Activated CD4-positive, alpha-beta memory T cell treated with anti-CD3 and anti-CD28 coated beads for 36 hours (primary cell): Measurements from ENCODE around the gene DNAJB6. TPM values are rescaled to one million over a fixed set of nuclear protein-coding genes. Genes with fewer than 3 reads are reported as not detected.

Experiments used
- CTCF ChIA-PET: fragments of 350-600 bp; sonication (Branson Sonifier 250); formaldehyde crosslinking; loops from one replicate; lab custom pipeline; 2021; ENCODE audit warnings: antibody characterized with exemption, inconsistent platforms; lab: Charles Lee
- POLR2A ChIA-PET: fragments of 350-600 bp; sonication (Branson Sonifier 250); formaldehyde crosslinking; loops from one replicate; lab custom pipeline; 2021; ENCODE audit warnings: antibody characterized with exemption; lab: Charles Lee
- DNase-seq: peaks from one replicate; pipeline ENCODE4 v3.0.0-alpha.2; 2020
- H3K27ac Mint-ChIP-seq: one replicate; pipeline ENCODE4 v1.8.0; 2021; ENCODE audit warnings: mixed read lengths
- H3K27me3 Mint-ChIP-seq: one replicate; pipeline ENCODE4 v1.8.0; 2021; ENCODE audit warnings: mixed read lengths
- H3K36me3 Mint-ChIP-seq: one replicate; pipeline ENCODE4 v1.8.0; 2021; ENCODE audit warnings: mixed read lengths
- H3K4me1 Mint-ChIP-seq: one replicate; pipeline ENCODE4 v1.8.0; 2021; ENCODE audit warnings: low read depth, mixed read lengths
- H3K4me3 Mint-ChIP-seq: one replicate; pipeline ENCODE4 v1.8.0; 2021; ENCODE audit warnings: mild to moderate bottlenecking, mixed read lengths
- H3K9me3 Mint-ChIP-seq: one replicate; pipeline ENCODE4 v1.8.0; 2021; ENCODE audit warnings: mixed read lengths
- intact Hi-C: fragments of 100-400 bp; cut with micrococcal nuclease; formaldehyde crosslinking; loops from one replicate; pipeline ENCODE4 v1.15.1; 2023
- total RNA-seq, 2 experiments: library from RNA; stranded (reverse); gene quantifications; one replicate each; pipeline ENCODE4 v1.2.3, GENCODE V29; 2021

The DNAJB6 gene
- total RNA-seq, 2 experiments from 2014 or later, result 90.7 to 97.2 TPM

- Mint-ChIP-seq H3K27me3 (no peaks in the 10 kb centered on the region), H3K27ac (no peak overlapping the region), H3K4me3 (no peak overlapping the region), H3K4me1 (peaks cover 32% of the 10 kb centered on the region), H3K36me3 (peaks cover 13% of the 10 kb centered on the region), H3K9me3 (no peaks in the 10 kb centered on the region)
- ChIA-PET POLR2A (no interaction called here), CTCF (no interaction called here)
- intact Hi-C loops, result no loop called here
- DNase-seq, result no peak
These were observed 55.6 kb downstream of the DNAJB6 start for GRCh38 chr7:157392256-157393037.

GRCh38 chr7:157394246-157395191 is 57.7 kb downstream of the DNAJB6 start:
- no peak for DNase-seq
- ChIA-PET CTCF (interaction anchor here (1.8 kb wide), 1 partner anchor 8 kb away, joined by 6 read pairs; no protein-coding TSS in a partner anchor), POLR2A (no interaction called here)
- Mint-ChIP-seq H3K27me3 (no peaks in the 10 kb centered on the region), H3K27ac (no peak overlapping the region), H3K4me3 (no peak overlapping the region), H3K9me3 (no peaks in the 10 kb centered on the region), H3K4me1 (peaks cover 23% of the 10 kb centered on the region), H3K36me3 (peaks cover 7% of the 10 kb centered on the region)
- intact Hi-C loops, result no loop called here

GRCh38 chr7:157395206-157395605 is 58.4 kb downstream of the DNAJB6 start:
- Mint-ChIP-seq H3K4me1 (peaks cover 16% of the 10 kb centered on the region), H3K27me3 (no peaks in the 10 kb centered on the region), H3K27ac (no peak overlapping the region), H3K36me3 (peaks cover 6% of the 10 kb centered on the region), H3K9me3 (no peaks in the 10 kb centered on the region), H3K4me3 (no peak overlapping the region)
- DNase-seq, result no peak
- intact Hi-C loops, result no loop called here
- CTCF ChIA-PET, result interaction anchor here (1.8 kb wide), 1 partner anchor 8 kb away, joined by 6 read pairs; no protein-coding TSS in a partner anchor
- POLR2A ChIA-PET, result no interaction called here

GRCh38 chr7:157396316-157397035 is 59.7 kb downstream of the DNAJB6 start:
- H3K9me3 Mint-ChIP-seq, result no peaks in the 10 kb centered on the region
- peaks cover 9% of the 10 kb centered on the region for H3K4me1 Mint-ChIP-seq
- DNase-seq, result no peak
- no peaks in the 10 kb centered on the region for H3K27me3 Mint-ChIP-seq
- intact Hi-C loops, result no loop called here
- ChIA-PET CTCF (interaction anchor here (0.7 to 1.8 kb wide), 3 partner anchors 10 to 62 kb away, joined by 3 to 6 read pairs (median 3); no protein-coding TSS in a partner anchor), POLR2A (no interaction called here)
- H3K27ac Mint-ChIP-seq, result no peak overlapping the region
- no peak overlapping the region for H3K4me3 Mint-ChIP-seq
- peaks cover 14% of the 10 kb centered on the region for H3K36me3 Mint-ChIP-seq

GRCh38 chr7:157397036-157397720 is 60.4 kb downstream of the DNAJB6 start:
- Mint-ChIP-seq H3K4me1 (peaks cover 7% of the 10 kb centered on the region), H3K27ac (no peak overlapping the region), H3K27me3 (no peaks in the 10 kb centered on the region), H3K9me3 (no peaks in the 10 kb centered on the region), H3K36me3 (peaks cover 17% of the 10 kb centered on the region), H3K4me3 (no peak overlapping the region)
- intact Hi-C loops, result no loop called here
- DNase-seq, result no peak
- CTCF ChIA-PET, result interaction anchor here (1.0 kb wide), 1 partner anchor 10 kb away, joined by 3 read pairs; no protein-coding TSS in a partner anchor
- POLR2A ChIA-PET, result no interaction called here

GRCh38 chr7:157397731-157398691 is 61.2 kb downstream of the DNAJB6 start:
- H3K9me3 Mint-ChIP-seq, result no peaks in the 10 kb centered on the region
- ChIA-PET POLR2A (no interaction called here), CTCF (no interaction called here)
- H3K27ac Mint-ChIP-seq, result no peak overlapping the region
- no peaks in the 10 kb centered on the region for H3K27me3 Mint-ChIP-seq
- no peak overlapping the region for H3K4me3 Mint-ChIP-seq
- H3K36me3 Mint-ChIP-seq, result peaks cover 18% of the 10 kb centered on the region
- peak; percentile 30 for DNase-seq
- H3K4me1 Mint-ChIP-seq, result peaks cover 7% of the 10 kb centered on the region
- intact Hi-C loops, result no loop called here

GRCh38 chr7:157399086-157399687 is 62.4 kb downstream of the DNAJB6 start:
- ChIA-PET CTCF (interaction anchor here (1.4 kb wide), 1 partner anchor 12 kb away, joined by 4 read pairs; no protein-coding TSS in a partner anchor), POLR2A (no interaction called here)
- Mint-ChIP-seq H3K4me1 (peaks cover 8% of the 10 kb centered on the region), H3K36me3 (peaks cover 18% of the 10 kb centered on the region), H3K4me3 (no peak overlapping the region), H3K27ac (no peak overlapping the region), H3K27me3 (no peaks in the 10 kb centered on the region), H3K9me3 (no peaks in the 10 kb centered on the region)
- intact Hi-C loops, result no loop called here
- no peak for DNase-seq

- Mint-ChIP-seq H3K36me3 (peaks cover 22% of the 10 kb centered on the region), H3K27ac (no peak overlapping the region), H3K9me3 (no peaks in the 10 kb centered on the region), H3K4me1 (peaks cover 14% of the 10 kb centered on the region), H3K27me3 (no peaks in the 10 kb centered on the region), H3K4me3 (no peak overlapping the region)
- DNase-seq, result no peak
- intact Hi-C loops, result no loop called here
- CTCF ChIA-PET, result interaction anchor here (1.4 kb wide), 1 partner anchor 13 kb away, joined by 4 read pairs; no protein-coding TSS in a partner anchor
- POLR2A ChIA-PET, result no interaction called here
These were observed 63.5 kb downstream of the DNAJB6 start for GRCh38 chr7:157400171-157400860.

- Mint-ChIP-seq H3K4me3 (no peak overlapping the region), H3K36me3 (peaks cover 22% of the 10 kb centered on the region), H3K4me1 (peaks cover 16% of the 10 kb centered on the region), H3K27me3 (no peaks in the 10 kb centered on the region), H3K9me3 (no peaks in the 10 kb centered on the region), H3K27ac (no peak overlapping the region)
- CTCF ChIA-PET, result no interaction called here
- POLR2A ChIA-PET, result no interaction called here
- intact Hi-C loops, result no loop called here
- DNase-seq, result no peak
These were observed 65.0 kb downstream of the DNAJB6 start for GRCh38 chr7:157401567-157402387.
